ENCODE data around the gene ADAM29. TPM values are rescaled to one million over a fixed set of nuclear protein-coding genes. Genes with fewer than 3 reads are reported as not detected.
"Not testable (repeated sequence)": the region's sequence is repeated elsewhere in the genome, so short reads cannot be mapped to it uniquely, and the experiment has no call there.

ADAM29 gene

DNA sequence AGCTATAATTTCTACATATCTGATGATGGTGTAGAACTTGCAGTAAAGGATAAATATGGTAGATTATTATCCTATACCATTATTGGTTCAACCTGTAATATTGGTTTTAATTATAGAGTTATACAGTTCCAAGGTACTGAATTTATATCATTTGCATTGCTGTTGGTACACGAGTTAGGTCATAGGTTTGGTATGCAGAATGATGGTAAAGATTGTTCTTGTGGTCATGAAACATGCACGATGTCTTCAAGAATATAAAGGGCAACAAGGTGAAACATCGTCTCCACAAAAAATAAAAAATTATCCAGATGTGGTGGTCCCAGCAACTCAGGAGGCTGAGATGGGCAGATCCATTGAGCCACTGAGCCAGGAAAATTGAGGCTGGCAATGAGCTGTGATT lies 99.6 kb downstream of the ADAM29 start:
- Histone ChIP-seq H3K9me3 (ENCODE audit: control insufficient read depth, low read length) (peaks cover 9% of the 10 kb centered on the region), H2AK5ac (ENCODE audit: low read length, severe bottlenecking) (no peak overlapping the region), H2BK120ac (ENCODE audit: low read depth, low read length) (no peak overlapping the region), H3K4ac (ENCODE audit: low read depth in 1 of 2, low read length in 2 of 2) (no peak overlapping the region), H3K23ac (ENCODE audit: low read length in 2 of 2) (no peak overlapping the region), H3K18ac (ENCODE audit: low read depth in 1 of 2, low read length in 2 of 2) (no peak overlapping the region), H4K8ac (ENCODE audit: low read length) (no peak overlapping the region), H3K4me3 (ENCODE audit: insufficient read depth in 1 of 2, low read depth in 1 of 2, low read length in 2 of 2) (no peak overlapping the region), H3K9ac (ENCODE audit: low read length) (no peak overlapping the region), H3K4me1 (ENCODE audit: control insufficient read depth, insufficient read depth, low read depth, low read length) (no peaks in the 10 kb centered on the region), H3K79me1 (replicated peaks; ENCODE audit: low read length, poor library complexity, severe bottlenecking) (no peaks in the 10 kb centered on the region), H4K91ac (ENCODE audit: low read length) (no peak overlapping the region), H3K36me3 (ENCODE audit: control insufficient read depth in 1 of 2, insufficient read depth in 2 of 2, low read depth in 1 of 2, low read length in 2 of 2) (no peaks in the 10 kb centered on the region), H2AFZ (ENCODE audit: low read depth, low read length) (no peak overlapping the region), H2BK12ac (ENCODE audit: low read length in 2 of 2) (no peak overlapping the region), H2BK15ac (ENCODE audit: low read depth, poor library complexity, severe bottlenecking) (no peak overlapping the region), H3K27ac (ENCODE audit: low read length, poor library complexity, severe bottlenecking) (no peak overlapping the region), H2BK5ac (ENCODE audit: low read depth, low read length, poor library complexity, severe bottlenecking) (no peak overlapping the region), H3K14ac (ENCODE audit: low read length in 2 of 2) (no peak overlapping the region), H3K27me3 (ENCODE audit: control insufficient read depth in 1 of 2, insufficient read depth in 1 of 2, low read length in 2 of 2) (no peaks in the 10 kb centered on the region), H3K4me2 (ENCODE audit: low read length, poor library complexity, severe bottlenecking) (no peak overlapping the region)
- WGBS: 75% methylated on average over 3 of the region's 3 CpGs
- no peak for DNase-seq

DNA sequence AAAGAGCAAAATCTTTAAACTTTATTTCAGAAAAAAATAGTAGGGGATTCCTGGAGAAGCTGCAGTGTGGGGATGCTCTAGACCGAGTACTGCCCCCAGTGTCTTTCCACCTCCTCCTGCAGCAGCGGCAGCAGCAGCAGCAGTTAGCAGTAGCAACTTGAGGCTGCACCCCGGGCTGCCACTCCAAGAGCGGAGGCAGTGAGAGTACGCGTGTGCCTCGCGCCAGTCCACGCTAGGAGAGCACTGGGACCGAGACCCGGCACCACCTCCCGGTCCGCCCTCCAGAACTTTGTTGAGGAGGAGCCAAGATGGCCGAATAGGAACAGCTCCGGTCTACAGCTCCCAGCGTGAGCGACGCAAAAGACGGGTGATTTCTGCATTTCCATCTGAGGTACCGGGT lies 101.3 kb downstream of the ADAM29 start:
- H3K23ac ChIP-seq (ENCODE audit: low read length in 2 of 2): not testable (repeated sequence)

More for the DNA sequence above, 101.3 kb downstream of the ADAM29 start:
- not testable (repeated sequence) for H2AK5ac ChIP-seq (ENCODE audit: low read length, severe bottlenecking); DNase-seq; H3K4me1 ChIP-seq (ENCODE audit: control insufficient read depth, insufficient read depth, low read depth, low read length); H3K4me3 ChIP-seq (ENCODE audit: insufficient read depth in 1 of 2, low read depth in 1 of 2, low read length in 2 of 2); H3K4me2 ChIP-seq (ENCODE audit: low read length, poor library complexity, severe bottlenecking); H3K9me3 ChIP-seq (ENCODE audit: control insufficient read depth, low read length); H3K18ac ChIP-seq (ENCODE audit: low read depth in 1 of 2, low read length in 2 of 2); H4K8ac ChIP-seq (ENCODE audit: low read length); H3K27me3 ChIP-seq (ENCODE audit: control insufficient read depth in 1 of 2, insufficient read depth in 1 of 2, low read length in 2 of 2); H3K14ac ChIP-seq (ENCODE audit: low read length in 2 of 2); H3K36me3 ChIP-seq (ENCODE audit: control insufficient read depth in 1 of 2, insufficient read depth in 2 of 2, low read depth in 1 of 2, low read length in 2 of 2); H4K91ac ChIP-seq (ENCODE audit: low read length); H2BK15ac ChIP-seq (ENCODE audit: low read depth, poor library complexity, severe bottlenecking); H2BK12ac ChIP-seq (ENCODE audit: low read length in 2 of 2); H3K79me1 ChIP-seq (replicated peaks; ENCODE audit: low read length, poor library complexity, severe bottlenecking); H3K9ac ChIP-seq (ENCODE audit: low read length); H2AFZ ChIP-seq (ENCODE audit: low read depth, low read length); H2BK5ac ChIP-seq (ENCODE audit: low read depth, low read length, poor library complexity, severe bottlenecking); H3K4ac ChIP-seq (ENCODE audit: low read depth in 1 of 2, low read length in 2 of 2); H2BK120ac ChIP-seq (ENCODE audit: low read depth, low read length); H3K27ac ChIP-seq (ENCODE audit: low read length, poor library complexity, severe bottlenecking)
- 96% methylated on average over 20 of the region's 20 CpGs for WGBS

Small RNA genes within 50 kb of the gene (small RNA-seq; reads per million reads assigned to genes)
- gene AC105914.1 (ENCODE audit: low read depth): not detected

Measured in mesenchymal stem cell (in vitro differentiated cells and primary cell).